NCI-H748 treated with DMSO at 0.1 percent for 48 hours (cell line): ENCODE measurements around the gene FMNL2.
"Not testable (repeated sequence)": the region's sequence is repeated elsewhere in the genome, so short reads cannot be mapped to it uniquely, and the experiment has no call there.

Experiments
- DNase-seq: peaks from one replicate; lab custom pipeline; 2025; lab: John Stamatoyannopoulos, UW

FMNL2 gene

DNA sequence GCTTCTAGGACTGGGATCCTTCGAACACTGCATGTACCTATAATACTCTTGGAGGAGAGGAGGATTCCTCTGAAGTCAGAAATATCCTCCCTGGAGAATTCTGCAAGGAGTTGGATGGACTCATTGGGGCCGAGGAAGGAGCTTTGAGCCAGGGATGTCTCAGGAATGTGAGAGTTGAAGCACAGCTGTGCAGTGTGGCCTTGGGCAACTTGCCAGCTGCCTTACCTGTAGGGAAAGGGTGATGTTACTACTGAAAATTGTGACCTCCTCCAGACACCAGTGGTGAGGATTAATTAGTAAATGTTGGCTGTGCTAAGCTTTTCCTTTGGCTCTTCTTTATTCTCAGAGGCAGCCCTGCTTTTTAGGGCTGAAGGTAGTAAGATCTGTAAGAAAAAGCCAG, 41.4 kb downstream of the FMNL2 start:
- DNase-seq: no peak

DNA sequence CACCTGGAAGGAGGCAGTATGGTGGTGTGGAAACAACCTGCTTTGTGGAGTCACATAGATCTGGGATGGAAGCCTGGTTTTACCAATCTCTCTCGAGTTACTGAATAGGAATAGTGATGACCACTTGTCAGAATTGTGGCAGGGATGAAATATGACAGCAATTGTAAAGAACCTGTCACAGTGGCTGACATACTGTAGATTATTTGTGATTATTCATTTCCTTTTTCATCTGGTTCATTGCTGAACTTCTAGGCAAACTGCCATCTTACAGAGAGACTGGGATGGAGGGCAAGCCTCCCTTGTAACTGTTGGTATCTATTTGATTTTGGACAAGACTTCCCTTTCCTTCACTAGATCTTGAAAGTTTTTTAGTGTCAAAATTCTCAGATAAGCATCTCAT, 42.0 kb downstream of the FMNL2 start:
- no peak for DNase-seq

DNA sequence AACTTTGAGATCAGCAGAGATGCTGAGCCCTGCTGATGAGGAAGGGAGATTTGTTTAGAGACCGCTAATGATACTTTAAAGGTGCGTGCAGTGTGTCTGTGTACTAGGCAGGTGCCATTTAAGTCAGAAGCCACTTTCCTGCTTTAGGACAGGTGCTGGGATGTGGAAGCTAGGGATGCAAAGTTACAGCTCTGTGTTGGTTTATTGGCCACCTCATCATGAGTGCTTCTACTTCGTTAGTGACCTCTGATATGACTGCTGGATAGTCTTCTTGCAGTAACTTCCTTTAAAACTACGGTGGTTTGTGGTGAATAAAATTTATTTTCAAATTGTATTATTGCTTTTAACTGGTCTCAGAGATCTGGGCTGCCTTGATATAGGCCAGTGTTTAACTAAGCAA, 44.1 kb downstream of the FMNL2 start:
- DNase-seq: no peak

DNA sequence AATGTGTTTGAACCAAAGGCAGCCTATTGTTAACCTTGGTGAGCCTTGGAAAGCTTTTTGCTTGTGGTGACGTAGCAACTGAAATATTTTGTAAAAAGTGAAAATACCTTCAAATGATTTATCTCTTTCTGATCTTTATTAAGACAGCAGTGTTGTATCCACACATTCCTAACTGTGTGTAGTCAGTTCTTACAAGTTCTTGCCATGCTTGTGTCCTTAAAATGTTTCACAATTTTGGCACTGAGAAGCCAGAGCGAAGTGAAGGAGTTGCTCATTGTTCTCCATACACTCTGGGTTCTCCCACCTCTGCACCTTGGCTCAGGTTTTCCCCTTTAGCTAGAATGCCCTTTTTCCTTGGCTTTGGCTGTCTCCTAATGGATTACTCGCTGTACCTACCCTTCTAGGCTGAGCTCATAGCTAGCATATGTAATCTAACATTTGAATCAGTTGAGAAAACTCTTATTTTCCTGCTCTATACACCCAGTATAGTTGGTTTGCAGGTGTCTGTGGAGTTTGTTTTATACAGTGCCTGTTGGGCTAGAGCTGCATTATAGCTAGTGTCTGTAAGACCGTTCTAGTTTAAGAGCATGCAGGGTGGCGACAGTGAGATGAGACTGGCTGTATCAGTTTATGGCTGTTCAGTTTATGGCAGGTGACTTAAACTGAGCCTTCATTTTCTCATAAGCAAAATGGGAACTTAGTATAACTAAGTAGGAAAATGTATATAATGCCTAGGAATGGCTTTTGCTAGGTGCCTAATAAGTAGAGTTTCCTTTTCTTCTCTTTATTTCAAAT, 45.5 kb downstream of the FMNL2 start:
- no peak for DNase-seq

DNA sequence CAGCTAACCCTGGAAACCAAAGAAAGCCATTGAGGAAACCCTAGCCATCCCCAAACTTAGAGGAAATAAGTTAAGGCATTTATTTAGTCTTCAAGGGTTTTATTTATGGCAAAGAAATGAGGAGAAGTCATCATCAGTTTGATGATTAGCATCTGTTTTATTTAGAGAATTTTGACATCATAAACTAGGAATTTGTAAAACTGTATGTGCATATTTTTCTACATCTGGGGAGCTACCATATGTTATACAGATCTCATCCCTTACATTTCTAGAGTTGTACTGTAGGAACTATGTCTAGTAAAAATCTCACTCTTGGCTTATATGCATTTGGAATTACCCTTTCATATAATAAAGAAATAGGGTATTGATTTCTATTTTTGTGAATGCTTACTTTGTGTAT, 48.7 kb downstream of the FMNL2 start:
- no peak for DNase-seq

DNA sequence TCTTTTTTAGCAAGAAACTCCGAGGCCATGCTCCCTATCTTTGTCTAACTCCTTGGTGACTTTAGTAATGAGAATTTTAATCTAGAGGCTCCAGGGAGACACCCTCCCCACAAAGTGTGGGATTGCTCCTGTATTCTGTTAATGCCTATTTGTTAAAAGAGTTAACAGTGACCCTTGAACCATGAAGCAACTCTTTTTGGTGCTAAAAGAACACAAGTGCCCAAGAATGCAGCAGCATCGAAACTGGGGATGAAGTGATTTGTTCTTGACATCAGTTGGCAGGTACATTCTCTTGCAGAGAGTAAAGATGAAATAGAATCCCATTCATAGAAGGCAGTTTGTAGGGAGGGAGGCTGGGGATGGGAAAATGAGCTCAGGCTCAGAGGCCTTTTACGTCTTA, 50.0 kb downstream of the FMNL2 start:
- no peak for DNase-seq

DNA sequence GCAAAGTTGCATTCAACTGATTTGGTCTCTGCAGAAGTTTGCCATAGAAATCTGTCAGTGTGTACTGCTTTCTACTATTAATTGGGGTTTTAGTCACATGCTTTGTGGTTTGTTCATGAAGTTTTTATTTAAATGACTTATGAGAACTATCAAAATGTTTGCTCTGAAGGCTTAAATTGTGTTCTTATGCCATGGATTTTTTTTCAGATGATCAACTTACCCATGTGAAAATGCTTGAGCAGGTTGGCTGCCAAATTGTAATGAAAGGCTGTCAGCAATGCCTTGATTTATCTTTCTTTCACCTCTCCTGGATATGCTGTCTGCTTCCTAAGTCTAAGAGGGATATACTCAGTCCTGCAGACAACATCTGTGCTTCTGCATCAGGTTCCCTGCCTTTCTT, 50.7 kb downstream of the FMNL2 start:
- no peak for DNase-seq

DNA sequence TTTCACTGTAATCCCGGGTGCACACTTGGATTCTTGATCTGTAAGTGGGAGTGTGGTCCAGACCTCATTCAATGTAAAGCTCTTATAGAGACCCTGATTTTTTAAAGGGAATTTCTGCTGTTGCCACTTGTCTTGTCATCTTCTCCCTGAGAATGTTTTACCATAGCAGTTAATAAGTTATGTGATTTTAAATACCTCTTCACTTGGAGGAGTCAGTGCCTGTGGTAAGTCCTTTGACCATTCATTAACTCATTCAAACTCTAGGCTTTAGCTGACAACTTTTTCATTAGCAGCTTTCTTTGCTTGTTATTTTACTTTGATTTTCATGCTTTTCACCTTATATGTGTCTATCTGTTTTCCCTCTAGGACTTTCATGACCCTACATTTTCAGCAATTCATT, 51.3 kb downstream of the FMNL2 start:
- no peak for DNase-seq

DNA sequence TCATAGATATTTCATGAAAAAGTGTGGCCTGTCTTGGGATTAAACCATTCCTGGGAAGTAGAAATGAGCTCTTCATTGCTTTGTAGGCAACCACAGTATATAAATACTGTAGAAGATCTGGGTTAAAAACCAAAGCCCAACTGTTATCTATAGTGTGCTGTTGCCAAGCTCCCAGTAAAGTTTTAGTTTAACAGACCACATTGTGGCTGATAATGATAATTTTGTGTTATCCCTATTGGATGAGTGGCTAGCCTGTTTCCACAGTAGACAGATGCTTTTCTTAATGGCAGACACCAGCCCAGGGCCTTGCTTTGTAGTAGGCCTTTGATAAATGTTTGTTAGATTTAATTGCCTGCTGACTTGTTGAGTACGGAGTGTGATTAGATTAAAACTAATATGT, 52.1 kb downstream of the FMNL2 start:
- DNase-seq: no peak

DNA sequence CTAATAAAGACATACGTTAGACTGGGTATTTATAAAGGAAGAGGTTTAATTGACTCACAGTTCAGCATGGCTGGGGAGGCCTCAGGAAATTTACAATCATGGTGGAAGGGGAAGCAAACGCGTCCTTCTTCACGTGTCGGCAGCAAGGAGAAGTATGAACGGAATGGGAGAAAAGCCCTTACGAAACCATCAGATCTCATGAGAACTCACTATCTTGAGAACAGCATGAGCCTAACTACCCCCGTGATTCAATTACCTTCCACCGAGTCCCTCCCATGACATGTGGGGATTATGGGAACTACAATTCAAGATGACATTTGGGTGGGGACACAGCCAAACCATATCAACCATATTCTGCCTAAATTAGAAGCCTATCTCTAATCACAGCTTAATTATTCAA, 53.3 kb downstream of the FMNL2 start:
- not testable (repeated sequence) for DNase-seq

DNA sequence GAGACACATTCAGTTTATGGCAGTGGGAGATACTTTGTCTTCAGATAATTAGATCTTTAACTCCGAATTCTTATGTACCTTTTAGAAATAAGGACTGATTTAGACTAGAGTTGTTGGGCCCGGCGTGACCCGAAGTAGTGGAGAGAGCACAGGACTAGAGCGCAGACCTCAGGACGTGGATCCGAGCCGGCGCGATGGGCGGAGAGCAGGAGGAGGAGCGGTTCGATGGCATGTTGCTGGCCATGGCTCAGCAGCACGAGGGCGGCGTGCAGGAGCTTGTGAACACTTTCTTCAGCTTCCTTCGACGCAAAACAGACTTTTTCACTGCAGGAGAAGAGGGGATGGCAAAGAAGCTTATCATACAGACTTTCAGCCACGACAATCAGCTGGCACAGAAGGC, 54.5 kb downstream of the FMNL2 start:
- no peak for DNase-seq

DNA sequence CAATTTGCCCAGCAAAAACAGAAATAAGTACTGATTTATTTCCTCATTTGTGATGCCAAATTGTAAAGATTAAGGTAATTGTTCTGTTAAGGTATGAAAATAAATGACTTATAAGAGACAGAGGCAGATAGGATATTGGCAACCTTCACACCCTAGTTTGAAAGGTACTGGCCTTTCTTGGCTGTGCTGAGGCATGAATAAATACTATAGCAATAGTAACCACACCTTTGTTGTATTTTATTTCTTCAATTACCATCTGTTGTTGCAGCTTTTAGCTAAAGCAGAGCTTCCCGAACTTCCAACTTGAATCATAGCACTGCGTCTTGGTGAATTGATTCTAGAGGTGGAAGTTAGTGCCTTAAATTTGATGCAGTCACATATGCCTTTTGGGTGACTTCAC, 55.9 kb downstream of the FMNL2 start:
- DNase-seq: no peak

DNA sequence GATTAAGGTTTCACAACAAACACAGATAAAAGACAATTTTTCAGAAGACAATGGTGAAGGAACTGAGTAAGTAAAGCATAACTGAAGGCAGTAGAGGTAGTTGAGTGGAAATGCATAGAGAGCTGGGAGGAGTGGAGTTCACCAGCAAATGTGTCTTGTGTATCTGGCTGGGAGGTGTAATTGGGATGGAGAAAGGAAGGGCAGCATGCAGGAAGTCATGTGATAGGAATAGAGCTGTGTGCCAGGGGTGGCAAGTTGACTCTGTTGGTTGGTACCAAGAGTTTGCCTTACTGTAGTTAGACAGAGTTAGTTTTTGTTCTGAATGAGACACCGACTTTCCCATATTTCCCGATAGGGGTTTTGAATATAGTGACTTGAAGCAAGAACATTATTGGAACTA, 56.3 kb downstream of the FMNL2 start:
- DNase-seq: no peak

DNA sequence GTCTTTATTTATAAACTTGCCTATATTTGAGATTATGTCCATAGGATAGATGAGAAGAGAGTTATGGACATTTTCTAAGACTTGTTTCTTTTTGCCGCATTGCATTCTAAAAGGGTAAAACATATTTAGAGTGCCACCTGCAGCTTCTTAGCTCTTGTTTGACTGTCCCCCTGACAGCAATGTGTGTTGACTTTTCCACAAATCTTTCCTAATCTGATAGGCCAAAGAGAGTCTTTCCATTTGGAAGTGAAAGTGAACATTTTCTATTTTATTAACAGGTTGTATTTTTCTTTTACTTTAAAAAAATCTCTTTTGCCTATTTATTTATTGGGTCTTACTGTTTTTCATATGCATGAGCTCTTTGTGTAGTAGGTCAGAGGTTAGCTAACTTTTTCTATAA, 58.4 kb downstream of the FMNL2 start:
- DNase-seq: no peak

DNA sequence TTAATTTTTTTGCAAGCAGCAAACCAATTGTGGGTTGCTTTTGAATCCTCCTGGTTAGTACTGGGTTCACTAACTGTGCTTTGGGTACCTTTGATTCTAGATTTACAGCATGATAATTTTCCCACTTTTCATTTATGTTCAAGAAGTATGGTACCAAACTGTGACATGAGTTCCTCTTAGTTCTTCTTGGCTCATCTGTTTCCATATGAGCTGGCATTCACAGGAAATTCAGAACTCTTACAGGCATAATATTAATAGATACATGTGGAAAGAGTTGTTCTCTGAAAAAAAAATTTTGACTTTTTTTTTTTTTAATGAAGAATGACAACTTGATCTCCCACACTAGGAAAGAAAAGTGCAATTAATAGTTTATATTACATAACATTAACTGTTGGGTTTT, 59.4 kb downstream of the FMNL2 start:
- no peak for DNase-seq

DNA sequence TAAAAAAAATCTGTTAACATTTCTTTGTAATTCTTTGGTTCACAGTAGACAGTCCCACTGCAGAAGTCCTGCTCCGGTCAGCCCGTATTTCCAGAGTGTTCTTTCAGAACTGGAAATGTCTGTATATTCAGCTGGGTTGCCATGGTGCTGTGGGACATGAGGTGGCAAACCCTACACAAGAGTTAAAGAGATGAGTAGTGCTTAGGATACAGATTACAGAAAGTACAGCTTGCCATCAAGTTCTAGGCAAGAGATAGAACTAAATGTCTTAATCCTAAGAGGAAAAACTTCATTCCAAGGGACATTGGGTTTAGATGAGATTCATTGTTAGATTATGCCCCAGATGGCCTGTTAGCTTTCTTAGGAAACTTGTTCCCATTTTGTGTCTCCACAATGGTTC, 60.1 kb downstream of the FMNL2 start:
- DNase-seq: no peak

DNA sequence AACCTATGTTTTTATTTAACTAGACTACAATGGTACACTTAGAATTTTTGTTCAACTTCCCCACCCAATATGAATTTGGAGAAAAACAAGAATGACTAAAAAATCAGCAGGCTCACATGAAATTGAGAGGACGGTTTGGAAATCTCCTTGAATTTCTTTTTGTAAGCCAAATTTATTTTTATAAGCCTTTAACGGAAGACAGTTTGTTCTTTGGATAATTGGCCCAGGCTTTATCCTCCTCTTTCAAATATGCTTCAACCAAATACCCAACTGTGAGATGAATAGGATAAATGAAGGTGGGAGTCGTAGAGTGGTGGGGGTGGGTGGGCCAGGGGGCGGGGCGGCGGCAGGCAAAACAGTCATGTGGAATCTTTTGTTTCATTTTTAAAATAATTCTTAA, 60.6 kb downstream of the FMNL2 start:
- DNase-seq: no peak

DNA sequence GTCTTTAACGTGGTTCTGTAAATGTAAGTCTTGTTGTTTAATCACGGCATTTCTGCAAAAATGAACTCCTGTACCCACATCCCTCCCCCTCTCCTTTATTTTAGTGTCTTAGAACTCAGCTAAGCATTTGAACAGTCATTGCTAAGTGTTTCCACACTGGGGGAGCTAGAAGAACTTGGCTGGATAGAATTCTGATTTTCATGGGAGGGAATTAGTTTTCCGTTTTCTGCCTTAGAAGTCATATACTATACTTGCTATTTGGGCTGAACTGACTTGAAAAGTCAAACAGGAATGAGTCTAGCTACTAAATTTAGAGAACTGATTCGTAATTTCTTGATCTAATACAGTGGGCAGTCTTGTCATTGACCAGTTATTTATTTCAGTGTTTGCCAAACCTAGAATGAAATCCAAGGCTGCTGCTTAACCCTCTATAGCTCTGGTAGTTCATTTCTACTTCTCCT, 61.1 kb downstream of the FMNL2 start:
- DNase-seq: no peak

DNA sequence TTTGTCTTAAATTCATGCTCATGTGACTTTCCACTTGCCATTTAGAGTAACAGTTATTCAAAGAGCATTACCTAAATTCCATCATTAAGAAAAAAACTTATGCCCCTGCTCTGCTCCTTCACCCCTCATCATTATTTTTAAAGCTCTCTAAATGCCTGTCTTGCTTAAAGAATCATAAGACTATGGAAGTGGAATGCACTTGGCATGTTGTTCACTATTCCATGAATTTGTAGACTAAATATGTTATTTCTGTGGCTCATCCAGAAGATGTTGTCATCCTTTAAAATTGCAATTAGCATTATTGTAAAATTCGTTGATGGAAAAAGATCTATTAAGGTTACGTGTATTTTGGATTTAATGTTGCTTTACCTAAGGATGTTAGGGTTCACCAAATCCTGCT, 61.8 kb downstream of the FMNL2 start:
- no peak for DNase-seq

DNA sequence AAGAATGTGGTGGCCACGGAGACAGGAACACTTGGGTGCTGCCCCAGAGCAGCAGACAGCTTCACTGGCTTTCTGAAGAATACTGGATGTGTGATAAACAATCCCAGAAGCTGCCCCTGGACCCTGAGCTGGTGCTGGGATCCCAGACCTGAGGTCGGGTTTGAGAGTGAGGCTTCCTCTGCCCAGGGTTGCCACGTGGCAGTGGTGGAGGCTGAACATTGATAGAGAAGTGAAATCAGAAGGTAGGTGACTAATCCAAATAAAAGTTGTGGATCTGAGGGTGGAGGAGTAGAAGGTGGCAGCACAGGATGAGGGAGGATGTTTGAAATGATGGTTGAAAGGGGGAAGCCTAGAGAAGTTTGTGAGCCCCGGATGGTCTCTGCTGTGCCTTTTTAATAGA, 64.0 kb downstream of the FMNL2 start:
- no peak for DNase-seq

DNA sequence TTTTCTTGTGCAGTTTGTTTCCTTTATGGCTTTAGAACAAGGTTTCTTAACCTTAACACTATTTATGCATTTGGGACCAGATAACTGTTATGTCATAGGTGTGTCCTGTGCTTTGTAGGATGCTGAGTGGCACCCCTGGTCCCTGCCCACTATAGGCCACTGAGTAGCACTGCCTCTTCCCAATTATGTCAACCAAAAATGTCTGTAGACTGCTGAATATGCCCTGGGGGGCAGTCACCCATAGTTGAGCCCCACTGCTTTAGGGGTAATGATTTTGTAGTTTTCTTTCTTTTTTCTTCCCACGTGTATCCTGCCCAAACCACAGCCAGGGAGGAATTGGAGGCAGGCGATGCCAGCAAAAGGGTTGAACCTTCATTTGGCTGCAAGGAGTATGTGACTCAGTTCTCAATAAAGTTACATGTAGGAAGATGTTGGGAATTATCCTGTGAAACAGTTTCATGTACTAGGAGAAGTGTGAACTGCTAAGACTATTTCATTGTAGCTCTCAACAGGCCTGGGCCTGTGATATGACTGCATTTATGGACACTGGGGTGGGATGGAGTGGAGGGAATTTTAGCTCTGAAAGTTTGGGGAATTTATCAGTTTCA, 65.7 kb downstream of the FMNL2 start:
- no peak for DNase-seq

DNA sequence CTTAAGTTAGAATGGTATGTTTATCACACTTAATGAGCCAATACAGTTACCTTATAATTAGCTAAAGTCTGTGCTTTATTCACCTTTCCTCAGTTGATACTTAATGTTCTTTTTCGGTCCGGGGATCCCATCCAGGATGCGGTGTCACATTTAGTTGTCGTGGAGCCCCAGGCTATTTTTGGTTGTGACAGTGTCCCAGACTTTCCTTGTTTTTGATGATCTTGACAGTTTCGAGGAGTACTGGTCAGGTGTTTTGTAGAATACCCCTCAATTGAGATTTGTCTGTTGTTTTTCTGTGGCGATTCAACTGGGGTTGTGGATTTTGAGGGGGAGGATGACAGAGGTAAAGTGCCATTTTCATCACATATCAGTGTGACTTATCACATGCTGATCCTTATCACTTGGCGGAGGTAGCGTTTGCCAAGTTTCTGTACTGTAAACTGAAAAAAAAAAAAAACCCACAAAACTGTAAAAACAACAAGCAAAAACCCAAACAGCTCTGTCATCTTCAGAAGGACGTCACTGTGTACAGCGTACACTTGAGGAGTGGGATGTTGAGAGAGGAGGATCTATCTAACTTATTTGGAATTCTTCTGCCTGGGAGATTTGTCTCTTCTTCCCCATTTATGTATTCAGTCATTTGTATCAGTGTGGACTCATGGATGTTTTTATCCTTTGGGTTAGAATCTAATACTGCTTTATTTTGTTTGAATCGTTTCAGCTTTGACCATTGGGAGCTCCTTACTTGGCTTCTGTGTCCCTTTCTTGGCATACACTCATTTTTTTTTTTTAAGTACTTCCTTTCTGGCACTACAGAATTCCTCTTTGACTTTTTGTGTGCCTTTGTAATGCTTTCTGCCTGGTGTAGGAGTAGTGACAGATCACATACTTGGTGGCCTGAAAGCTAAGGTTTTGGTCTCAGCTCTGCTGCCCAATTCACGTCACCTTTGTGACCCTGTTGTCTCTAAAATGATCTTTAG, 68.1 kb downstream of the FMNL2 start:
- DNase-seq: no peak
